A549 treated with CpdA at 1 μM for 4 hours (cell line): ENCODE data around the gene KCNK16. TPM values are rescaled to one million over a fixed set of nuclear protein-coding genes. Genes with fewer than 3 reads are reported as not detected.

Experiments
- total RNA-seq: library from RNA; stranded (reverse); fragments of 200-300 nt; extraction: Qiagen RNA extraction; gene quantifications from 5 replicates; pipeline ENCODE4 v1.2.3, GENCODE V29; 2022; ENCODE audit warnings: low read depth

The KCNK16 gene
- not detected in 5 replicates for total RNA-seq

DNA sequence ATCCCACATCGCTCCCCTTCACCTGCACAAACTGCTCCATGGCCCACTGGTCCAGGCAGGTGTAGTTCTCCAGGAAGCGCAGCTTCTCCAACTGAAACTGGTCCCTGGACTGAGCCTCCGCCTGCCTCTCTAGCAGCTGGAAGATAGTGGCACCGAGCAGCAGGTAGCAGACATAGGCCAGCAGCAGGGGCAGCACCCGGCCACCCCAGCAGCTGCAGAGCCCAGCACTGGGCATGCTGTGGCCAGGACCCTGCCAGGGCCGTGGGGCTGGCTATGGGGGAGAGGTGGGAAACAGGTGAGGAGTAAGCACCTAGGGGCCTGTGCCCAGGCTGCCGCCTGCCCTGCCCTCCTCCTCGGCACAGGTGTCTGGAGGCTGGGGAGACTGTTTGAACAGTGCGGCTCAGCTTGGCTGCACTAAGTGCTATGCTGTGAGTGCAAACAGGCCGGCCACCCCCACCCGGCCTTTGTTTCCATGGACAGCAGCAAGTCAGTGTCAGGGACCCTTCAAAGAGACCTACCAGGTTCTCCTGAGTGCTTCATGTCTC is at the start of gene KCNK16:
Gene KCNK16 (minus strand): TSS at position 397 of the 545 bp plus-strand sequence. CDS start 162 bp downstream, at position 235.

DNA sequence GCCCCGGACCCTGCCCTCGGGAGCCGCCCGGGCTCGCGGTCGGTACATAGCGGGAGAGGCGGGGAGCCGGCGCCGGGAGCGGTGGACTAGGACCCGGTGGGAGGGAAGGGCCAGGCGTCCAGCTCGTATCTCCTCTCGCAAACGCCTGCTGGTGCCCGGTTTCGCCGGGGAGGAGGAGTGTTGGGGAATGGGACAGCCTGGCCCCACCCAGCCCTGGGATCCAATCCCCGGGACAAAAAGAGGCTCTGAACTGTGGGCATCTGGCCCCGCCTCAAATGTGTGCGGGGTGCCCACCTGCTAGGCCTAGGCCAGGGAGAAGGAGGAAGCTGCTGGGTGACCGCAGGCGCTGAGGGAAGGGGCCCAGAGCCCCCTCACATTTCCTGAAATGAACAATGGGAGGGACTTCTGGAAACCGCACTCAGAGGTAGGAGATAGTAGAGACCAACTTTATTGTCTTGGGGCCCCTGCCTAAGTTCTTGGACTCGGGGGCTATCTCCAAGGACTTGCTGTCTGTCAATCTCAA is 8.2 kb downstream of the KCNK16 start, which contains the start of gene KCNK17:
Gene KCNK17 (minus strand): TSS at position 147 of the 523 bp plus-strand sequence. CDS start 99 bp downstream, at position 48.

Other genes starting within 250 kb of the KCNK16 start
- 6.0 to 6.9 TPM (median 6.6 TPM) in 5 replicates for gene SAYSD1, start 207.5 kb downstream of the KCNK16 start, total RNA-seq
- 0.99 to 1.4 TPM (median 1.2 TPM) in 5 replicates for gene KCNK5, start 93.2 kb downstream of the KCNK16 start, total RNA-seq
- not detected in 5 replicates for gene KCNK17, start 8.3 kb downstream of the KCNK16 start, total RNA-seq